Cerebellar nuclear complex (tissue), 1 donor: Measurements from ENCODE around the gene TTLL5.

ENCODE experiments used
- DNase-seq, 2 experiments: peaks; one replicate each; lab custom pipeline; 2025; lab: John Stamatoyannopoulos, UW

Gene TTLL5

DNA sequence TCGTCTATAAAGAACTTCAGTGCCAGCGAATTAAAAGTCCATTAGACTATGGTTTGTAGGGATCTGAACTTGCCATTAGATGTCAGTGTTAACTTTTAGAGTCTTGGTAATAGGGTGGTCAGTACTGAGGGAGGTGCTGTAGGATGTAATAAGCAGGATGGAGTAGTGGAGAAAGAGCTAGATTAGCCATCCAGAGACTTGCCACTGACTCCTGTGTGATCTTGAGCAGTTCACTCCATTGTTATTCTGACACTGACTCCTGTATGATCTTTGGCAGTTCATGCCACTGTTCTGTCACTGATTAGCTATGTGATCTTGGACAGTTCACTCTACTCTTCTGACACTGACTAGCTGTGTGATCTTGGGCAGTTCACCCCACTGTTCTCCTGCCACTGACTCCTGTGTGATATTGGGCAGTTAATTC lies 133.6 kb downstream of the TTLL5 start:
- no peak for DNase-seq

DNA sequence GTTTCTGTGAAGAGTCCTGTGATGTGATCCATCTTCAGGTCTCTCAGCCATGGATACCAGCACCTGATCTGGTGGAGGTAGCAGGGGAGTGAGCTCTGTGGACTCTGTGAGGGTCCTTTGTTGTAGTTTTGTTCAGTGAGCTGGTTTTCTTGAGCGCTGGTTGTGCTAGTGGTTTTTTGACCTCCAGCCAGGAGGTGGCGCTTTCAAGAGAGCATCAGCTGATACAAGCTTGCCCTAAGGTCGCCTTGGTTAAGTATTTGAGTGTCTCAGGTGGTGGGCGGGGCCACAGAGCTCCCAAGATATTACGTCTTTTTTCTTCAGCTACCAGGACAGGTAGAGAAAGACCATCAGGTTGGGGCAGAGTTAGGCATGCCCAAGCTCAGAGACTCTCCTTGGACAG lies 139.7 kb downstream of the TTLL5 start:
- DNase-seq = no peak

- no peak for DNase-seq
These were observed 141.4 kb downstream of the TTLL5 start for GRCh38 chr14:75802486-75802885.

DNA sequence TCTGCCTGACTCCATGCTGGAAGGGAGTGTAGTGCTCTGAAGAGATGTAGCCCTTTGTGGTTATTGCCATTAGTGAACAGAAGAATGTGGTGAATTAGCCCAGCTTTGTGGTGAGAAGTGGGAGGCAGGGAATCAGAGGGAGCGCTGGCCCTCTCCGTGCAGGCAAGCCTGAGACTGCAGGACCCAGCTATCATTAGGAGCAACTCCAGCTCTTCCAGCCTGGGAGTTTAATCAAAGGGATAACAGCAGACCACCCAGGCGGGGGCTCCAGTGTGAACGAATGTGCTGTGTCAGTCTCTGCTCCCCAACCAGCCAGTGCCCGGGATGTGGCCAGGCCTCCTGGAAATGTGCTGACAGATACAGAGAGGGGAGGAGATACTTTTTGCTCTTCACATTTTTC lies 142.7 kb downstream of the TTLL5 start:
- no peak for DNase-seq

GRCh38 chr14:75804570-75805275 lies 143.7 kb downstream of the TTLL5 start:
- DNase-seq = no peak

DNA sequence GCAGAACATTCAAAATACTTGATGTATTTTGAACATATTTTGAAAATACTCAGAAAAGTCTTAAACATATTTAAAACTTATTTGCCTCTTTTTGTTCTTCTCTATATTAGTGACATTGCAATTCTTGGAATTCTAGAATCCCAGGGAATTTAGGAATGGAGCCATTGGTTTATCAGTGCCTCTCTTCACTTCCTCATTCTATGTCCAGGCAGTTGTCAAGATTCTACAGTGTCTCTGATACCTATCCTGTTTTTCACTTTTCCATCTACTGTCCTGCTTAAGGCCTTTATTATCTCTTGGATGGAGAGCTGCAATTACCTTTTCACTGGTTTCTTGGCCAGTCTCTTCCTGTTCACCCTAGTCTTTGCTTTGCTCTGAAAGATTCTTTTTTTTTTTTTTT lies 144.6 kb downstream of the TTLL5 start:
- no peak for DNase-seq

GRCh38 chr14:75806352-75806832 lies 145.3 kb downstream of the TTLL5 start:
- no peak for DNase-seq

DNA sequence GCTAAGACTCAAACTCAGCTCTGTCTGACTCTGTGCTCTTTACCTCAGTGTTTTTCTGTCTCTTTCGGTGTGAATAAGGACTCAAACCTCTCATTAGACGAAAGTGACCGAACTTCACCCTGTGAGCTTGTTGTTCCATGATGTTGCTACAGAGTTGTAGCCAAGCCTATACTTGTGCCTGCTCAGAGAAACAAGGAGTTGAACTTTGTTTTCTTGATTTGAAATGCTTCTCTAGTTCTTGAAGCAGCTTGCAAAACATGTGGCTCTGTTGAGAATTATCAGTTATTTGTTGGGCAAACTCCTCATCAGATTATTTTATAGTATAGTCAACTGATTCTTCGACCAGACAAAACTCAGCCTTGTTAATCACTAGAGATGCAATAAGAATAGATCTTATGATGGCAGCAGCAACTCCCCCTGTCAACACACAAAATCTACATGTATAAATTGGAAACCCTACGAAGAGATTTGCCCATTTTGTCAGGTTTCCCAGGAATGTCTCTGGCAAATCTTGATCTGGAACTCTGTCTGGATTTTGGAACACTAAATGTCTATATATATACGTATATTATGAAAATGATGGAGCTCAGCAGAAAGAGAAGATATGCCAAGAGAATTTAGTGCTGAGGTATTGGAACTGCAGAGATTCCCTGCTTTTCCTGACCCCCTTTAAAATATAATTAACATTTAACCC lies 146.8 kb downstream of the TTLL5 start:
- DNase-seq = no peak

DNA sequence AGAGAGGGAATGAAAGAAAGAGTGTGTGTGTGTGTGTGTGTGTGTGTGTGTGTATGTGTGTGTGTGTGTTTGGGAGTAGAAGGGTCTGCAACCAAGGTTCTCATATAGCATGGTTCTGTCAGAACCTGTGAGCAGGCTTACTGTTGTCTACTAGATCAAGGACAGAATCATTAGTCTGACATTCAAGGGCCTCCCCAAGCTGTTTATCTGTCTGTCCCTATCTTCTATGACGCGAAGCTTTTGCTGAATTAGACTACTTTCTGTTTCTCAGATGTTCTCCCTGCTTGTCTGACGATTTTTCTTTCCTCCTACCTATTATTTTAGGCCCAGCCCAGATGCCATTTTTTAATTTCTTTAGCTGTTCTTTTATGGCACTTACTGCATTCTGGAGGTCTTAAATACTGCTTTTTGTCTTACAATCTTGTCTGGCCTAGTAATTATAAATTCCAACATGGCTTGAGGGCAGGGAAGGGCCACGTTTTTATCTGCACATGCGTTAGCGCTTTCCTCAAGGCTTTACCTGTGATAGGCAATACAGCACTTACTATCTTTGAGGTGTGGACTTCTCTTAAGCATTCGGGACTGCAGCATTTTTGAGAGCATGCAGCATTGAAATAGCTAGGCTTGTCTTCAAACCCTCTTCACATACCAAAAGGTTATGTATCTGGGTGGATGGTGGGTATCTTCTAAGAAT lies 150.2 kb downstream of the TTLL5 start:
- no peak for DNase-seq

DNA sequence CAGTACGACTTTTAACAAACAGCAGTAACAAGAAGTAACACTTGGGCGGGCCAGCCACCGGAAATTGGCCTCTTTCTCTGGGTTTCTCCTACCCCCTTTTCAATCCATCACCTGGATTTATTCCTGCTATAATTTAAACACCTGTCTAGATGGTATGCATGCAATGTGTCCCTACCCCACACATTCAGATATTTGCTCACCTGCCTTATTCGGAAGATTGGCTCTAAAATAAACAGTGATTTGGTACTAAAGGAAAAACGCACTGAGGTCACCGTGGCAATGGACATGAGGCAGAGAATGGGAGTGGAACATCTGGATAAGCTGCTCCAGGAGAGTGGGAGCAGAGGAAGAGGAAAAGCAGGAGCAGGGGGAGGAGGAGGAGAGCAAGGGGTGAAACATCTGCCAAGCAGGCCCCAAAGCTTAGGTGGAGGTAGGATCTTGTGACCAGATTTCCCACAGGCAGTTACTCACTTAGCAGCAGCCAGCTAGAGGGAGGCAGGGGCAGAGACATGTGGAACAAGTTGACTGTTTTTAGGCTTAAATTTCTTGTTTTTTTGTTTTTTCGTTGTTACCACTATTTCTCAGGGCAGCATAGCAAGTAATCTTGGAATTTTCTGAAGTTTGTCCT lies 150.9 kb downstream of the TTLL5 start:
- DNase-seq = no peak

DNA sequence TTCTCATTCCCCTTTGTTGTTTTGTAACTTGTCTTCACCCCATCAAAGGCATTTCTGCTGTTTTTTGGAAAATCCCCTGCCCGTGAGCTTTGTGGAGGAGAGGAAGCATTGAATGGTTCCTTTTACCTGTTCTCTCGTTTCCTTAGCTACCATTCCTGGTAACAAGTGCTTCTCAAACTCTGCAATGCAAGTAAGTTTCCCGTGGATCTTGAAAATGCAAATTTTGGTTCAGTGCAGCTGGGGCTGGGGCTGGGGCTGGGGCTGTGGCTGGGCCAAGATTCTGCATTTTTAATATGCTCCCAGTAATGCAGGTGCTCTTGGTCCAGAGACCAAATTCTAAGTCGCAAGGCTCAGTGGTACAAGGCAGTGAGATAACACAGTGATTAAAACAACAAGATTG lies 151.6 kb downstream of the TTLL5 start:
- no peak for DNase-seq

GRCh38 chr14:75820761-75821160 lies 159.7 kb downstream of the TTLL5 start:
- DNase-seq = no peak

- no peak for DNase-seq
These were observed 160.9 kb downstream of the TTLL5 start for GRCh38 chr14:75821831-75822521.

DNA sequence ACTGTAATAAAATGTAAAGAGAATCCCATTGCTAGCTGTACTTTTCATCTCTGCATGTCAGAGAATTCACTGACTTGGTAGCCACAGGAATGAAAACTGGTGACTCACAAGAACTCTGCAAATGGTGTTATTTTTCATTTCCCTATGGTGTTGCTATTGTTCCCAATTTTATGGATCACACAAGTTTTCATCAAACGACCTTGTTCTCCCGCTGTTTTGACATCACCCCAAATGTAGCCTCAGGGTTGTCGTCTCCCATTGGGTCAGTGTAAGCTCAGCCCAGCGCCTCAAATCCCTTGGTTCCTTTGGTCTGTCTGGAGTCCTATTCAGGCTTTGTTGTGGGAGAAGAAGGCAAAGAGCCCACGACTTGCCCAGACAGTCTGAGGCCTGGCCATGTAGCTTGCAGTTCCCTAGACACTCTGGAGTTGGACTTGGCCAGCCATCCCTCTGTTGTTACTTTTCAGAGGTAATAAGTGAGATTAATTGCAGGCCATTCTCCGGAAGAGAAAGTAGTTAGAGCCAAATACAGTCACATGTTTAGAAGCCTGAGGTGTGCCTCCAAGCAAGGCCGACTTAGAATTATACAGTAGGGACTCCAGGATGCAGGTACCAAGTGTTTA lies 161.6 kb downstream of the TTLL5 start:
- no peak for DNase-seq

- no peak for DNase-seq
These were observed 162.3 kb downstream of the TTLL5 start for GRCh38 chr14:75823334-75823733.

GRCh38 chr14:75824318-75824717 lies 163.3 kb downstream of the TTLL5 start:
- DNase-seq = no peak

GRCh38 chr14:75825147-75825592 lies 164.1 kb downstream of the TTLL5 start:
- DNase-seq = no peak

DNA sequence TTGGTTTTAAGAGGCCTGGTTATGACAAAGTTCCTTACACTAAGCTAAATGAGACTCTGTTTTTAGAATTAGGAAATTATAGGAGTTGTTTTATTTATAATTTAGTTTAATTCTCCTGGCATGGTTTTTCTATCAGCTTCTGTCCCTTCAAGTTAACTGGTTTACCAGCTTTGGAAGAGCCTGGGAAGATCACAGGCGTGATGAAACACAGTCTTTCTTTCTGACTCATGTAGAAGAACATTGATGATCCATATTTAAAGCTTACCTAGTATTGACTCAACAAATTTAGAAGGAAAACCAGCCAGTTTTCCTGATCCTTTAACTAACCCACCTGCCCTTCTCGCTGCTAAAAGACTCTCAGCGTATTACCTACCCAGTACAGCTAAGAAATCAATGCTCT lies 165.6 kb downstream of the TTLL5 start:
- no peak for DNase-seq

- DNase-seq = no peak
These were observed 166.3 kb downstream of the TTLL5 start for GRCh38 chr14:75827331-75827730.

- DNase-seq = no peak
These were observed 168.3 kb downstream of the TTLL5 start for GRCh38 chr14:75829316-75829715.

DNA sequence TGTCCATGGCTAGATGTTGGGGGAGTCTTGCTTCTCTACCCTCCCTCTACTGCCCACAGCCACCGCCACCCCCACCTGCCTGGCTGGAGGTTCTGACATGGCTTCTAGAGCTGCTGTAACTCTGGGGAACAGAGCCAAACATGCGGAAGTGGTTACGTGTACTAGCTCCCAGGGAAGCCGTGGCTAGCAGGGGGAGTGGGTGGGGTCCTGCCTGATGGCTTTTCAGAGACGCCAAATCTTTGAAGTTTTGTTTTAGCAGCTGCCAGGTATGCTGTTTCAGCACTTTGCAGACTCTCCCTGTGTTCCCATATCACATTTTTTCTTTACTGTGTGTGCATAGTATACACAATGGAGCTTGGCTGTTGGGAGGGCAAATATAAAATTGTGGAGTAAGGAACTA lies 170.4 kb downstream of the TTLL5 start:
- no peak for DNase-seq
